ENCODE data around the gene MYO18A.

Gene MYO18A

DNA sequence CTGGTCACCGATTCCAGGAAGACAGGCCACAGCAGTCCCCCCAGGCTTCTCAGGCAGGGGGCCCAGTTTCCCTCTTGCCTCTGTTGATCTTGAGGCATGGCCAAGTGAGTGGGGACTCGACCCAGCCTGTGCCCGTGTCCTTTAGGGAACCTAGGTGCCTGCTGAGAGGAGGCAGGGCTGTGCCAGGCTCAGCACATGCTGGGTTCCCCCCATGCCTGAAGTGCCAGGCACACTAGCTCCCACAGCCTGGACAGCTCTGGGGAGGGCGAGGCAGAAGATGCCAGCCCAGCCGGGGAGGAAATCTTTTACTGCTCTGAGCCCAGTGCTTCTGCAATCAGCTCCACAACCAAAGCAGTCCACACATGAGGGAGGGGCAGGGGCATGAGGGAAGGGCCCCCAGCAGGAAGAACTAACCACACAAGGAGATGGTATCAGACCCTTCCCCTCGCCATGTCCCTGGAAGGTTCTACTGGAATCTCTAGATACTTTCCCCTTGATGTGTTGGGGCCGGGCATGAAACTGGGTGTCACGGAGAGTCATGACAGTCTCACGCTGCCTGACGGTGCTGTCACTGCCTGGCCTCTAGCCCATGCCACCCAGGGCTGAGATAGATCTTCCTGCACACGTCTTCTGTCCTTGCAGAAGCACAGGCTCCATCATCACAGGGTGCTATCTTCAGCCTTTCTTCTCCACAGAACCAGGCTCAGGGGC, 25.5 kb downstream of the MYO18A start:
- H3K4me3 ChIP-seq (ENCODE audit: low read length) = no peak overlapping the region
- peaks cover 19% of the 10 kb centered on the region for H3K4me1 ChIP-seq (ENCODE audit: low read length)
- no peak overlapping the region for H3K4me2 ChIP-seq (ENCODE audit: low read length)
- no peaks in the 10 kb centered on the region for H4K20me1 ChIP-seq (ENCODE audit: insufficient read depth, low read length)
- no peaks in the 10 kb centered on the region for H3K27me3 ChIP-seq (ENCODE audit: low read depth, low read length)
- no peaks in the 10 kb centered on the region for H3K9me3 ChIP-seq (ENCODE audit: insufficient read depth, low read length)
- TF ChIP-seq EZH2phosphoT487 (IDR thresholded peaks at IDR 0.05; ENCODE audit: low read depth) = no peak
- no peak for TF ChIP-seq CTCF (IDR thresholded peaks at IDR 0.05; ENCODE audit: low read depth, low read length)
- no peak overlapping the region for H3K27ac ChIP-seq (ENCODE audit: low read length)
- no peaks in the 10 kb centered on the region for H3K36me3 ChIP-seq (replicated peaks; ENCODE audit: low read depth, low read length)
- H3K9ac ChIP-seq (ENCODE audit: low read length) = no peak overlapping the region
- no peak overlapping the region for H2AFZ ChIP-seq (ENCODE audit: low read depth, low read length)
- H3K79me2 ChIP-seq (ENCODE audit: low read length) = no peaks in the 10 kb centered on the region

DNA sequence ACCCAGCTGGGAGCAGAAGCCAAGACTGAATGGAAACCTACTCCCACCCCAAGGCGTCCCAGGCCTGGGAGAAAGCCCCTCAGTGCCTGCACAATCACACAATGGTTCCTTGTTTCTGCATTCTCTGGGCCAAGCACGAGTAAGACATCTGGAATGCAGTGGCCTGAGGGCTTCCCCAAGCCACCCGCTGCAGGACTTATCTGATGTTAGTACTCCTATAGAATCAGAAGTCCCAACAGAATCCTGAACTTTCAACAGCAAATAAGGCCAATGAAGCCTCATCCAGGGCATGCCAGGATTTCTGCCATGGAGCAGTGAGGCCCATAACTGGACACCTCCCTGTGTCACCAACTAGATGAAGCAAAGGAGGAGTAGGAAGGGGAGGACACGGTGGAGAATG, 28.6 kb downstream of the MYO18A start:
- H3K36me3 ChIP-seq (replicated peaks; ENCODE audit: low read depth, low read length) = no peaks in the 10 kb centered on the region
- no peak overlapping the region for H2AFZ ChIP-seq (ENCODE audit: low read depth, low read length)
- no peaks in the 10 kb centered on the region for H3K27me3 ChIP-seq (ENCODE audit: low read depth, low read length)
- H3K4me3 ChIP-seq (ENCODE audit: low read length) = no peak overlapping the region
- no peaks in the 10 kb centered on the region for H3K9me3 ChIP-seq (ENCODE audit: insufficient read depth, low read length)
- no peak overlapping the region for H3K27ac ChIP-seq (ENCODE audit: low read length)
- H3K9ac ChIP-seq (ENCODE audit: low read length) = no peak overlapping the region
- H3K79me2 ChIP-seq (ENCODE audit: low read length) = no peaks in the 10 kb centered on the region
- H4K20me1 ChIP-seq (ENCODE audit: insufficient read depth, low read length) = no peaks in the 10 kb centered on the region
- H3K4me2 ChIP-seq (ENCODE audit: low read length) = no peak overlapping the region
- TF ChIP-seq EZH2phosphoT487 (IDR thresholded peaks at IDR 0.05; ENCODE audit: low read depth) = no peak
- no peak for TF ChIP-seq CTCF (IDR thresholded peaks at IDR 0.05; ENCODE audit: low read depth, low read length)
- peaks cover 32% of the 10 kb centered on the region for H3K4me1 ChIP-seq (ENCODE audit: low read length)

- H3K4me1 ChIP-seq (ENCODE audit: low read length) = peaks cover 39% of the 10 kb centered on the region
Measured at GRCh38 chr17:29150161-29150560, 30.0 kb downstream of the MYO18A start.

More at GRCh38 chr17:29150161-29150560, 30.0 kb downstream of the MYO18A start:
- Histone ChIP-seq H3K79me2 (ENCODE audit: low read length) (no peaks in the 10 kb centered on the region), H2AFZ (ENCODE audit: low read depth, low read length) (0 out of 2 replicates have a peak overlapping the region, but pooled peaks have one; percentile 10), H3K27me3 (ENCODE audit: low read depth, low read length) (no peaks in the 10 kb centered on the region), H3K9ac (ENCODE audit: low read length) (peak overlapping the region; percentile 68; the same call in 1 of the 2 replicates), H3K9me3 (ENCODE audit: insufficient read depth, low read length) (no peaks in the 10 kb centered on the region), H4K20me1 (ENCODE audit: insufficient read depth, low read length) (no peaks in the 10 kb centered on the region), H3K4me3 (ENCODE audit: low read length) (no peak overlapping the region), H3K4me2 (ENCODE audit: low read length) (peak overlapping the region; percentile 81), H3K27ac (ENCODE audit: low read length) (peak overlapping the region; percentile 57), H3K36me3 (replicated peaks; ENCODE audit: low read depth, low read length) (no peaks in the 10 kb centered on the region)
- TF ChIP-seq EZH2phosphoT487 (IDR thresholded peaks at IDR 0.05; ENCODE audit: low read depth) (no peak), CTCF (IDR thresholded peaks at IDR 0.05; ENCODE audit: low read depth, low read length) (no peak)
